ENCODE measurements around the gene ATP5ME.
A peak's percentile ranks its signal among the peaks of the same experiment; 100 is the strongest.
"Not testable (repeated sequence)": the region's sequence is repeated elsewhere in the genome, so short reads cannot be mapped to it uniquely, and the experiment has no call there.

Gene ATP5ME

GRCh38 chr4:674172-675035, at the start of gene ATP5ME, which contains the start of gene MYL5:
TSS of gene ATP5ME (minus strand) at chr4:674276. CDS start at chr4:674247, 29 bp downstream.
TSS of gene MYL5 (plus strand) at chr4:674542. CDS start at chr4:678027, 3,485 bp downstream.
- peak; percentile 98 for DNase-seq (ENCODE audit: low read depth)

- no peak for DNase-seq (ENCODE audit: low read depth)
These were observed 48.8 kb upstream of the ATP5ME start for GRCh38 chr4:722851-723360.

- no peak for DNase-seq (ENCODE audit: low read depth)
These were observed 48.2 kb upstream of the ATP5ME start for GRCh38 chr4:722169-722725.

- DNase-seq (ENCODE audit: low read depth): no peak
These were observed 47.4 kb upstream of the ATP5ME start for GRCh38 chr4:721261-722168.

GRCh38 chr4:720111-720860, 46.2 kb upstream of the ATP5ME start:
- no peak for DNase-seq (ENCODE audit: low read depth)

- no peak for DNase-seq (ENCODE audit: low read depth)
These were observed 44.4 kb upstream of the ATP5ME start for GRCh38 chr4:718460-718859.

GRCh38 chr4:717601-718320, 43.7 kb upstream of the ATP5ME start:
- no peak for DNase-seq (ENCODE audit: low read depth)

- DNase-seq (ENCODE audit: low read depth): no peak
These were observed 40.0 kb upstream of the ATP5ME start for GRCh38 chr4:714087-714486.

GRCh38 chr4:712916-713632, 39.0 kb upstream of the ATP5ME start:
- no peak for DNase-seq (ENCODE audit: low read depth)

GRCh38 chr4:712093-712492, 38.0 kb upstream of the ATP5ME start:
- no peak for DNase-seq (ENCODE audit: low read depth)

- DNase-seq (ENCODE audit: low read depth): no peak
These were observed 36.8 kb upstream of the ATP5ME start for GRCh38 chr4:710916-711315.

- DNase-seq (ENCODE audit: low read depth): no peak
These were observed 36.0 kb upstream of the ATP5ME start for GRCh38 chr4:710116-710515.

- no peak for DNase-seq (ENCODE audit: low read depth)
These were observed 35.3 kb upstream of the ATP5ME start for GRCh38 chr4:709348-709747.

GRCh38 chr4:708631-708933, 34.5 kb upstream of the ATP5ME start:
- no peak for DNase-seq (ENCODE audit: low read depth)

- DNase-seq (ENCODE audit: low read depth): no peak
These were observed 34.0 kb upstream of the ATP5ME start for GRCh38 chr4:707929-708630.

- no peak for DNase-seq (ENCODE audit: low read depth)
These were observed 32.9 kb upstream of the ATP5ME start for GRCh38 chr4:706834-707598.

- not testable (repeated sequence) for DNase-seq (ENCODE audit: low read depth)
These were observed 32.1 kb upstream of the ATP5ME start for GRCh38 chr4:706083-706633.

GRCh38 chr4:705278-706082, 31.4 kb upstream of the ATP5ME start, which contains the start of gene PCGF3:
TSS of gene PCGF3 (plus strand) at chr4:705832. CDS start at chr4:733681, 27,849 bp downstream.
- peak; percentile 97 for DNase-seq (ENCODE audit: low read depth)
